ENCODE results near the gene MPST.

Gene MPST

DNA sequence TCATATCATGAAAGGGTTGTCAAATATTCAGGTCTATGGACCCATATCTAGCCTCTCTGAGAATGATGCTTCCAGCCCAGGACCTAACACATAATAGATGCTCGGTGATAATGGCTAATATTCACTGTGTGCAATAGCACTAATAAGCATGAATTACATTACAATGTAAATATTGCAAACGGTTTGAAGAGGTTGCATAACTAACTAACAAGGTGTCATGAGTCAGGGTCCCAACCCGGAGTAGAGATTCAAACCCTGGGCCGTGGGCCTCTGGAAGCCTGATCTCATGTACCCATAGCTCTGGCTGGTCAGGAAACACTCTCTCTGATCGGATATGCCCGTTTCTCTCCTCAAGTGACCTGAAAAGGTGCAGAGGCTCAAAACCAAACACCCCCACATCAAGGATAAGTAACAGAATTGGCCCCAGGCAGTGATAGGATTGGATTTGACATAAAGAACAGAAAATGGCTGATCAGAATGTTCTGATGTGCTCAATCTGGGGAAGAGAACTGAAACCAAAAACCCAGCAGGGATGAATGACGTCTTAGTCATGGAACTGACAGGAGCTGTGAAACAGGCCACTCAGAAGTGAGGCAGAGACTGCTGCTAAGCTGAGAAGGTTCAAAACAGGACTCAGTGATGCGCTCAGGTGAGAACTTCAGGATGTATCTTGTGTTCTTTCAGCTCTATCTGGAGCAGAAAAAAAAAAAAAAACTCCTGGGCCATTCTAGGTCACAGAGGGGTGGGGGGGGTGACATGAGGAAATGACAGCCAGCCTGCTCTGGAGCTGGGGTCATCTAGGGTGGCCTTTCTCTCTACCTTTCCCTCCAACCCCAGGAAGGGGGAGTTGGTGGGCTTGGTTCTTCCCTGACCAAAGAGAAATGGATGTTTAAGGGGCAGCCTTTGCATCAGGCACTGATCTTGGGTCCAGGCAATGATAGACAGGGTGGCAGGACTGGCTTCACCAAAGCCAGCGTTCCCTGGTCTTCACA is 25.4 kb downstream of the MPST start:
- DNase-seq (ENCODE audit: low read depth, low spot score) = no peak

GRCh38 chr22:37045958-37046357 is 26.4 kb downstream of the MPST start:
- no peak for DNase-seq (ENCODE audit: low read depth, low spot score)

GRCh38 chr22:37046589-37046988 is 27.0 kb downstream of the MPST start:
- DNase-seq (ENCODE audit: low read depth, low spot score) = no peak

GRCh38 chr22:37047006-37047405 is 27.5 kb downstream of the MPST start:
- no peak for DNase-seq (ENCODE audit: low read depth, low spot score)

DNA sequence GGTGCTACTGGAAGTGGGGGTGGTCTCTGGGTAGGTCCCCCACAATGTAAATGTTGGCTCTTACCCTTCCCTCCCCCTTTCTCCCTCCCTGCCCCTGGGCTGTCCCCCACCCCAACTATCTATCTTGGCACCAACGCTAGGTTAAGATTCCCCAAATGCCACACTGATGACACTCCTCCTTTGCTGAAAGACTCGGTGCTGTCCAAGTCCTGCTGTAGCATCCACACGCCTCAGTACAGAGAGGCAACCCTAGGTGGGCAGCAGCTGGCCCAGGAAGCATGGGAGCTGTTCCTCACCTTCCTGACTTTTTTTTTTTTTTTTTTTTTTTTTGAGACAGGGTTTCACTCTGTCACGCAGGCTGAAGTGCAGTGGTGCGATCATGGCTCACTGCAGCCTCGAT is 28.6 kb downstream of the MPST start:
- no peak for DNase-seq (ENCODE audit: low read depth, low spot score)

DNA sequence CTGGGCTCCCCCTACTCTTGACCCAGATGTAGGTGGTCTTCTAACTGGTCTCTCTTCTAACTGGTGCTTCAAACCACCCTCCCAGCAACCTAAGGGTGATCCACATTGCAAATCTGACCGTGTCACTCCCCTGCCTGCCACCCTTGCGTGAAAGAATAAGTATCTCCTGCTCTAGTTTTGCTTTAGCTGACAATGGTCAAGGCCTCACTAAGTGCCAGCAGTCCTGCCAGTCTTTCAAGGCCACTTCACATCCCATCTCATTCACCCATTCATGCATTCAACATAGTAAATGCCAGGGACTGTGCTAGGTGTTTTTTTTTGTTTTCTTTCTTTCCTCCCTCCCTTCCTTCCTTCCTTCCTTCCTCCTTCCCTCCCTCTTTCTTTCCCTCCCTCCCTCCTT is 29.7 kb downstream of the MPST start:
- no peak for DNase-seq (ENCODE audit: low read depth, low spot score)

DNA sequence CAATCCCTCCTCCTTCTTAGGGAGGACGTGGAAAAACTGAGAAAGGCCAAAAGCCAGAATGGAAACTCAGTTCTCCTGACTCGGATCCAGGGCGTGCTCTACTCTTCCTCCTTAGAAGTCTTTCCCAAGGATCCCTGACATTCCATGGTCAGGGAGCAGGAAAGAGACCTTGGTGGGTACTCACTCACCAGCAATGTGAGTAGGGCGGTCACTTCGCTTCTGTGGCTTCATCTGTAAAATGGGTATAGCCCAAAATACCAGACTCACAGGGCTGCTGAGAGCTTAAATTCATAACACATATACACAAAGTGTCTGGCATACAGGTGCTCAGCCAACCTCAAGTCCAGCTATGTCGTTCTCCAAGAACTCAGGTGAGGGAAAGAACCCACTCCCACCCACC is 31.4 kb downstream of the MPST start:
- no peak for DNase-seq (ENCODE audit: low read depth, low spot score)

DNA sequence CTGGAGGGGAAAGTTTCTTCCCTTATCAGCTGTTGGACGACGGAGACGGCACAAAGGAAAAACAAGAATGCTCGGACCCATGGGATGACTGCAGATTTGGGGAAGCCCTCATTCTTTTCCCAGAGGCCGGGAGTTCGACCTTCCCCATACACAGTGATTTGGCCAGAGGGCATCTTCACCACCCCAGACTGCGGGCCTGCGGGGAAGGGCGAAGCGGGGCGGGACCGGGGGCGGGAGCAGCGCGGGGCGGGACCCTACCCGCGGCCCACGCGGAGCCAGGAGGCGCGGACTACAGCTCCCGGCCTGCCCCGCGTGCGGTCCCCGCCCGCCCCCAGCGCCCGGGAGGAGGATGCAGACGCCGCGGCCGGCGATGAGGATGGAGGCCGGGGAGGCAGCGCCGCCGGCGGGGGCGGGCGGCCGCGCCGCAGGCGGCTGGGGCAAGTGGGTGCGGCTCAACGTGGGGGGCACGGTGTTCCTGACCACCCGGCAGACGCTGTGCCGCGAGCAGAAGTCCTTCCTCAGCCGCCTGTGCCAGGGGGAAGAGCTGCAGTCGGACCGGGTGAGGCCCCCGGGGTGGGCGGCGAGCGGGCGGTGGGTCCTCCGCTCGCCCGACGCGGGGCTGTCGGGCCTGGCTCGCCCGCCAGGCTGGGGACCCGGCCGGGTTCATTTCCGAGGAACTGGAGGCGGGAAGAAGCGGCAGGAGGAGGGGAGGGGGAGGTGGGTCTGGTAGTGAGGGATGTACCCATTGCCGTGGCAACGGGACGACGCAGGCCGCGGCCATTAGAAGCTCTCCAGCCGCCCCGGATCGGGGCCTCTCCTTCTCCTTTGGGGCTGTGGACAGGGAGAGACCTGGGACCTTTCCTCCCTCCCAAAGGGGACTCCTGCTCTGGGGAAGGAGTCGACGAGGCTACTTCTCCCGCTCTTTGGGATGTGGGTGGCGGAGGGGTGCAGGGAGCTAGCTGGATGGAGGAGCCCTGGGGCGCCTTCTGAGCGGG is 32.1 kb downstream of the MPST start, which contains the start of gene KCTD17:
TSS of gene KCTD17 (plus strand) at position 352 of the 995 bp plus-strand sequence. CDS start at position 371, 19 bp downstream.
- peak; percentile 45 for DNase-seq (ENCODE audit: low read depth, low spot score)

DNA sequence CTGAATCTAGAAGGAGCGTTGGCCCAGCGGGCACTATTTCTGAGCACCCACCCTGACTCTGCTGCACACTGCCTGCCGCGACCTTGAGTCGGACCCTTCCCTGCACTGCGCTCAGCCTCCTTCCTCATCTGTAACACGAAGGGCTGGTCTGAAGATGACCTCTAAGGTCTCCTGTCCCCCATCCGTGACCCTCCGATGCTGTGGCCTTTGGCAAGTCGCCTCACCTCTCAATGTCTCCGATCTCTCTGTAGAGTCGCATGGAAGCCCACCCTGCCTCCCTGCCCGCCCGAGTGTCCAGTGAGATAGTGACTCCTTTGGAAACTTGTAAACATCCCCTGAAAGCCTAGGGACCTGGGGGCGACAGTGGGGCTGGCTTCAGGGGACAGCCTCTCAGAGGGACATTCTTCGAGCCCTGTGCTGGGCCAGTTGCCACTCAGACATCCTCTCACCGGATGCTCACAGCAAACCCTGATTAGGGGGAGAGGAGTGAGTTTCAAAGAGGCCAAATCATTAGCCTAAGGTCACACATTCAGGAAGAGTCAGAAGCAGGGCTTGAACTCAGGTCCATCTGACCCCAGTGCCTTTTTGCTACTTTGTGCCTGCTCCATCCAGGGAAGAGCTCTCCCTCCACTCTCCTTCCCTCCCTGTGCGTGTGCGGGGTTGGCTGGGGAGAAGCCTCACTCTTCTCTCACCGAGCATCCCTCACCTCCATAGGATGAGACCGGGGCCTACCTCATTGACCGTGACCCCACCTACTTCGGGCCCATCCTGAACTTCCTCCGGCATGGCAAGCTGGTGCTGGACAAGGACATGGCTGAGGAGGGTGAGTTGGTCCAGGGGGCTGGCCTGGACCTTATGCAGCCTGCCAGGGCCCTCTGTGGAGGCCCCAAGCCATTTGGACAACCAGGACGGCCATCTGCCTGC is 33.1 kb downstream of the MPST start:
- no peak for DNase-seq (ENCODE audit: low read depth, low spot score)

DNA sequence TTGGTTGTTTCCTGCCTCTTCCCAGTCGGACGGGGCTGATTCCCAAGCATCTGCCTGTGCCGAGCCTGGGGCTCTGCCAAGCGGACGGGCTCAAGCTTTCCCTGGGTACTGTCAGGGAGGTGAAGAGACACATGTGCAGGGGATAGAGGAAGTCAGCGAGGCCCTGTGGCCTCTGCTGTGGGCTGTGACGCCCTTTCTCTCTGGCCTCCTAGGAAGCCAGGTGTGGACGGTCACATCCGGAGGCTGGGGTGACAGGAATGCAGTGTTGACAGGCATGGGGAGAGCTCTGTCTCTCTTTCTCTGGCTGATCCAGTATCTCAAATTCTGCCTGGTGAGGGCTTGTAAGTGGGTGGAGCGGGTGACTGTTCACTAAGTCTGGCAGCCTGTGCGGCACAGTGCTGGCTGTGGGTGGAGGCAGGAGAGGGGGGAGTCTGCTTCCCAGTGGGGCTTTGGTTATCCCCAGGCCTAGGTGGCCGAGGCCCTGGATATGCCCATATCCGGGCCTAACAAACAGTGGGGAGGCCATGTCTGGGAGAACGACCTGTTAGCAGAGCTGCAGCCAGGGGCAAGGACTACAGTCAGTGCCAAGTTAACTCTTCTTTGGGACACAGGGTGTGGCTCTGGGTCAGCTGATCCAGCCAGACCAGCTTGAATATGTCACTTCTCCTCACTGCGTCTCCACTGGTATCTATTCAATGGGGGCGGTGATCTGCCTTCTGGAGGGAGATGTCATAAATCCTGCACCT is 33.9 kb downstream of the MPST start:
- DNase-seq (ENCODE audit: low read depth, low spot score) = no peak

DNA sequence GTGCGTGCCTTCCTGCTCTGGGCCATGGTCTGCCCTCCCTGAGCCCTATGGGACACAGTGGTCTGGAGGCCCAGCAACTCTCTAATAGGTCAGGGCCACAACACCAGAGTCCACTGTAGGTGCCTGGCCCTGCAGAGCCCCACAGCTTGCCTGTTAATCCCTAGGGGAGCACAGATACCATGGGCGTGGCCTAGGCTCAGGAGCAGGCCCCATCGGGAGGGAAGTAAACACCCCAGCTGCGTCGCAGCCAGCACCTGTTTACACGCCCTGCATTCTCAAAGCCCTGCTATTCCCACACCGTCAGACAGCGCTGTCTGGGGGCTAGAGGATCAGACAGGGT is 34.5 kb downstream of the MPST start:
- DNase-seq (ENCODE audit: low read depth, low spot score) = no peak

GRCh38 chr22:37054600-37055365 is 35.2 kb downstream of the MPST start:
- no peak for DNase-seq (ENCODE audit: low read depth, low spot score)

DNA sequence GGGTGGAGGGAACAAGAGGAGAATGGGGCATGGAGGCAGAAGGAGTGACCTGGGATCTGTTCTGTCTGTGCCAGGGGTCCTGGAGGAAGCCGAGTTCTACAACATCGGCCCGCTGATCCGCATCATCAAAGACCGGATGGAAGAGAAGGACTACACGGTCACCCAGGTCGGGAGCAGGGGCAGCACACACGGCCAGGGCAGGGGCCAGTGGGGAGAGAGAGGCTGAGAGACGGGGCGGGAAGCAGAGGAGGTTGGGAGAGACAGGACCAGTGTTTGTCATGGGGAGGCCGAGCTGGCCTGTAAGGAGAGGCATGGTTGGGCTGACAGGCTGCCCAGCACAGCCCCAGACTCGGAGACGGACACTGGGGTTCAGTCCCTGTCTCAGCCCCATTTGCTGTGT is 36.7 kb downstream of the MPST start:
- DNase-seq (ENCODE audit: low read depth, low spot score) = no peak

- DNase-seq (ENCODE audit: low read depth, low spot score) = no peak
Measured at GRCh38 chr22:37057226-37057625, 37.7 kb downstream of the MPST start.

- no peak for DNase-seq (ENCODE audit: low read depth, low spot score)
Measured at GRCh38 chr22:37057796-37058510, 38.4 kb downstream of the MPST start.

- DNase-seq (ENCODE audit: low read depth, low spot score) = no peak
Measured at GRCh38 chr22:37058917-37059701, 39.6 kb downstream of the MPST start.

- no peak for DNase-seq (ENCODE audit: low read depth, low spot score)
Measured at GRCh38 chr22:37059876-37060449, 40.4 kb downstream of the MPST start.

Data from activated naive CD8-positive, alpha-beta T cell treated with anti-CD3 and anti-CD28 coated beads, Interleukin-2, amount 50 U/mL, for 16 hours (primary cell).